Liver (tissue), 9 donors: ENCODE results near the gene TBCA. TPM values are rescaled to one million over a fixed set of nuclear protein-coding genes. Genes with fewer than 3 reads are reported as not detected.

Source experiments
- DNase-seq: peaks from one replicate; pipeline ENCODE4 v3.0.0-alpha.2; 2017; ENCODE audit warnings: low spot score
- H3K27ac ChIP-seq, 2 donors: one replicate each; pipeline ENCODE4 v1.7.0; 2013; ENCODE audit warnings: inconsistent platforms in 2 of 2, low read length in 2 of 2, control low read depth in 1 of 2, low read depth in 1 of 2, mild to moderate bottlenecking in 1 of 2
- H3K27me3 ChIP-seq, 4 donors: one replicate each; pipeline versions ENCODE4 v1.6.1 to v1.7.0; 2013; ENCODE audit warnings: low read length in 3 of 4, inconsistent platforms in 1 of 4, mild to moderate bottlenecking in 1 of 4, moderate library complexity in 1 of 4; ENCODE audit not compliant: control insufficient read depth in 4 of 4, insufficient read depth in 4 of 4
- H3K36me3 ChIP-seq, 4 donors: one replicate each; pipeline versions ENCODE4 v1.6.1 to v1.7.0; 2013; ENCODE audit warnings: low read length in 3 of 4, mild to moderate bottlenecking in 3 of 4, low read depth in 1 of 4, moderate library complexity in 1 of 4; ENCODE audit not compliant: control insufficient read depth in 4 of 4, insufficient read depth in 3 of 4
- H3K4me1 ChIP-seq, 4 donors: one replicate each; pipeline versions ENCODE4 v1.6.1 to v1.7.0; 2013; ENCODE audit warnings: low read length in 3 of 4, mild to moderate bottlenecking in 3 of 4, moderate library complexity in 1 of 4; ENCODE audit not compliant: control insufficient read depth in 4 of 4, insufficient read depth in 4 of 4
- H3K4me3 ChIP-seq, 3 donors: one replicate each; pipeline versions ENCODE4 v1.6.1 to v1.7.0; 2013; ENCODE audit warnings: low read length in 3 of 3, control low read depth in 1 of 3, low read depth in 1 of 3, mild to moderate bottlenecking in 1 of 3
- H3K9ac ChIP-seq, 2 donors: one replicate each; pipeline ENCODE4 v1.7.0; 2013; ENCODE audit warnings: low read length in 2 of 2, mild to moderate bottlenecking in 2 of 2, moderate library complexity in 2 of 2, control low read depth in 1 of 2, low read depth in 1 of 2
- H3K9me3 ChIP-seq, 4 donors: one replicate each; pipeline versions ENCODE4 v1.6.1 to v1.7.0; 2013; ENCODE audit warnings: low read length in 3 of 4; ENCODE audit not compliant: control insufficient read depth in 4 of 4
- ATF3 ChIP-seq: IDR thresholded peaks from 2 replicates; pipeline ENCODE4 v1.6.1; 2016; ENCODE audit warnings: antibody characterized with exemption
- EGR1 ChIP-seq, 2 donors: IDR thresholded peaks; 2 replicates each; pipeline ENCODE4 v1.6.1; 2016 to 2018; ENCODE audit warnings: antibody characterized with exemption in 2 of 2, low read depth in 2 of 2
- FOXA1 ChIP-seq: IDR thresholded peaks from 2 replicates; pipeline ENCODE4 v1.6.1; 2016; ENCODE audit warnings: antibody characterized with exemption
- HNF4A ChIP-seq, 2 donors: conservative IDR thresholded peaks; 2 replicates each; pipeline ENCODE4 v1.6.1; 2016; ENCODE audit warnings: antibody characterized with exemption in 2 of 2, mild to moderate bottlenecking in 2 of 2
- HNF4G ChIP-seq: IDR thresholded peaks from 2 replicates; pipeline ENCODE4 v1.6.1; 2016; ENCODE audit warnings: antibody characterized with exemption
- JUND ChIP-seq, 2 donors: IDR thresholded peaks; 2 replicates each; pipeline ENCODE4 v1.6.1; 2016; ENCODE audit warnings: antibody characterized with exemption in 2 of 2
- MAX ChIP-seq: IDR thresholded peaks from 2 replicates; pipeline ENCODE4 v1.6.1; 2016; ENCODE audit warnings: antibody characterized with exemption
- NR2F2 ChIP-seq: IDR thresholded peaks from 2 replicates; pipeline ENCODE4 v1.6.1; 2016; ENCODE audit warnings: antibody characterized with exemption
- RAD21 ChIP-seq, 2 donors: IDR thresholded peaks; 2 replicates each; pipeline ENCODE4 v1.6.1; 2016; ENCODE audit warnings: antibody characterized with exemption in 2 of 2, mild to moderate bottlenecking in 2 of 2
- RXRA ChIP-seq, 2 donors: IDR thresholded peaks; 2 replicates each; pipeline ENCODE4 v1.6.1; 2017 to 2018; ENCODE audit warnings: antibody characterized with exemption in 2 of 2, mild to moderate bottlenecking in 1 of 2
- TAF1 ChIP-seq: conservative IDR thresholded peaks from 2 replicates; pipeline ENCODE4 v1.6.1; 2016; ENCODE audit warnings: antibody characterized with exemption, mild to moderate bottlenecking
- YY1 ChIP-seq: IDR thresholded peaks from 2 replicates; pipeline ENCODE4 v1.6.1; 2016; ENCODE audit warnings: antibody characterized with exemption, mild to moderate bottlenecking
- WGBS: extraction: QIAGEN DNeasy Blood & Tissue Kit; methylation state at CpG from one replicate; pipeline ENCODE4 v1.1.7; 2013; 5-methylcytosine and 5-hydroxymethylcytosine counted together
- polyA plus RNA-seq, 2 donors: library from polyadenylated mRNA; stranded (reverse) in 1 of 2; unstranded in 1 of 2; fragments of 200-250 nt in 1 of 2; fragments of >200 nt in 1 of 2; fragmentation: Nextera tagmentation in 1 of 2; extraction: Ambion mirVana in 1 of 2; gene quantifications; one replicate each; pipeline versions ENCODE4 v1.2.1 to v1.2.3, GENCODE V29; 2013 to 2015
- total RNA-seq, 2 donors: library from RNA; depleted of rRNA; stranded (reverse); fragments of >200 nt; gene quantifications; one replicate each; pipeline ENCODE4 v1.2.3, GENCODE V29; 2014
- TF ChIP-seq, protein P1 (sequence below): fragments of 150-350 bp; IDR thresholded peaks from 2 replicates; pipeline ENCODE4 v1.5.1; 2017; ENCODE audit warnings: improper control_type of control experiment, low read depth, low read length; ENCODE audit not compliant: missing input control
- TF ChIP-seq, protein P2 (sequence below): IDR thresholded peaks from 2 replicates; pipeline ENCODE4 v1.6.1; 2016; ENCODE audit warnings: antibody characterized with exemption, mild to moderate bottlenecking
- TF ChIP-seq, protein P3 (sequence below): IDR thresholded peaks from 2 replicates; pipeline ENCODE4 v1.6.1; 2016; ENCODE audit warnings: antibody characterized with exemption
- donor health status: healthy.
- donor health status: healthy.
- donor health status: healthy.
- donor health status: healthy.
- donor health status: healthy.

The TBCA gene
- total and polyA plus RNA-seq, 4 donors, result 62.5 to 338 (median 107) TPM

GRCh38 chr5:77778881-77779438, 2.8 kb upstream of the TBCA start (continued):
- TF ChIP-seq, protein P1, sequence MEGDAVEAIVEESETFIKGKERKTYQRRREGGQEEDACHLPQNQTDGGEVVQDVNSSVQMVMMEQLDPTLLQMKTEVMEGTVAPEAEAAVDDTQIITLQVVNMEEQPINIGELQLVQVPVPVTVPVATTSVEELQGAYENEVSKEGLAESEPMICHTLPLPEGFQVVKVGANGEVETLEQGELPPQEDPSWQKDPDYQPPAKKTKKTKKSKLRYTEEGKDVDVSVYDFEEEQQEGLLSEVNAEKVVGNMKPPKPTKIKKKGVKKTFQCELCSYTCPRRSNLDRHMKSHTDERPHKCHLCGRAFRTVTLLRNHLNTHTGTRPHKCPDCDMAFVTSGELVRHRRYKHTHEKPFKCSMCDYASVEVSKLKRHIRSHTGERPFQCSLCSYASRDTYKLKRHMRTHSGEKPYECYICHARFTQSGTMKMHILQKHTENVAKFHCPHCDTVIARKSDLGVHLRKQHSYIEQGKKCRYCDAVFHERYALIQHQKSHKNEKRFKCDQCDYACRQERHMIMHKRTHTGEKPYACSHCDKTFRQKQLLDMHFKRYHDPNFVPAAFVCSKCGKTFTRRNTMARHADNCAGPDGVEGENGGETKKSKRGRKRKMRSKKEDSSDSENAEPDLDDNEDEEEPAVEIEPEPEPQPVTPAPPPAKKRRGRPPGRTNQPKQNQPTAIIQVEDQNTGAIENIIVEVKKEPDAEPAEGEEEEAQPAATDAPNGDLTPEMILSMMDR, result no peak
- TF ChIP-seq RXRA (IDR thresholded peaks at IDR 0.05), result no peak
- TF ChIP-seq JUND (IDR thresholded peaks at IDR 0.05), result no peak
- TF ChIP-seq HNF4A (conservative IDR thresholded peaks at IDR 0.05), result no peak
- no peak for TF ChIP-seq RAD21 (IDR thresholded peaks at IDR 0.05)
- TF ChIP-seq EGR1 (IDR thresholded peaks at IDR 0.05; ENCODE audit: low read depth in 2 of 2), result no peak
- TF ChIP-seq HNF4G, result no peak
- TF ChIP-seq FOXA1, result no peak
- TF ChIP-seq YY1, result no peak
- TF ChIP-seq MAX, result no peak
- TF ChIP-seq NR2F2, result no peak
- no peak for TF ChIP-seq TAF1

GRCh38 chr5:77778398-77778797, 2.3 kb upstream of the TBCA start:
- Histone ChIP-seq H3K9ac (no peak overlapping the region), H3K4me3 (no peak overlapping the region)
- 91% methylated on average over 2 of the region's 2 CpGs for WGBS

More at GRCh38 chr5:77778398-77778797, 2.3 kb upstream of the TBCA start:
- peaks cover 2 to 20% (median 6%) of the 10 kb centered on the region in 4 donors for H3K4me1 ChIP-seq
- no peak for DNase-seq
- H3K27me3 ChIP-seq, result no peaks in the 10 kb centered on the region
- H3K27ac ChIP-seq, result no peak overlapping the region
- H3K36me3 ChIP-seq, result no peaks in the 10 kb centered on the region
- TF ChIP-seq, protein P2, sequence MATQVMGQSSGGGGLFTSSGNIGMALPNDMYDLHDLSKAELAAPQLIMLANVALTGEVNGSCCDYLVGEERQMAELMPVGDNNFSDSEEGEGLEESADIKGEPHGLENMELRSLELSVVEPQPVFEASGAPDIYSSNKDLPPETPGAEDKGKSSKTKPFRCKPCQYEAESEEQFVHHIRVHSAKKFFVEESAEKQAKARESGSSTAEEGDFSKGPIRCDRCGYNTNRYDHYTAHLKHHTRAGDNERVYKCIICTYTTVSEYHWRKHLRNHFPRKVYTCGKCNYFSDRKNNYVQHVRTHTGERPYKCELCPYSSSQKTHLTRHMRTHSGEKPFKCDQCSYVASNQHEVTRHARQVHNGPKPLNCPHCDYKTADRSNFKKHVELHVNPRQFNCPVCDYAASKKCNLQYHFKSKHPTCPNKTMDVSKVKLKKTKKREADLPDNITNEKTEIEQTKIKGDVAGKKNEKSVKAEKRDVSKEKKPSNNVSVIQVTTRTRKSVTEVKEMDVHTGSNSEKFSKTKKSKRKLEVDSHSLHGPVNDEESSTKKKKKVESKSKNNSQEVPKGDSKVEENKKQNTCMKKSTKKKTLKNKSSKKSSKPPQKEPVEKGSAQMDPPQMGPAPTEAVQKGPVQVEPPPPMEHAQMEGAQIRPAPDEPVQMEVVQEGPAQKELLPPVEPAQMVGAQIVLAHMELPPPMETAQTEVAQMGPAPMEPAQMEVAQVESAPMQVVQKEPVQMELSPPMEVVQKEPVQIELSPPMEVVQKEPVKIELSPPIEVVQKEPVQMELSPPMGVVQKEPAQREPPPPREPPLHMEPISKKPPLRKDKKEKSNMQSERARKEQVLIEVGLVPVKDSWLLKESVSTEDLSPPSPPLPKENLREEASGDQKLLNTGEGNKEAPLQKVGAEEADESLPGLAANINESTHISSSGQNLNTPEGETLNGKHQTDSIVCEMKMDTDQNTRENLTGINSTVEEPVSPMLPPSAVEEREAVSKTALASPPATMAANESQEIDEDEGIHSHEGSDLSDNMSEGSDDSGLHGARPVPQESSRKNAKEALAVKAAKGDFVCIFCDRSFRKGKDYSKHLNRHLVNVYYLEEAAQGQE, result no peak
- TF ChIP-seq HNF4G (no peak), ATF3 (no peak)
- TF ChIP-seq, protein P3, sequence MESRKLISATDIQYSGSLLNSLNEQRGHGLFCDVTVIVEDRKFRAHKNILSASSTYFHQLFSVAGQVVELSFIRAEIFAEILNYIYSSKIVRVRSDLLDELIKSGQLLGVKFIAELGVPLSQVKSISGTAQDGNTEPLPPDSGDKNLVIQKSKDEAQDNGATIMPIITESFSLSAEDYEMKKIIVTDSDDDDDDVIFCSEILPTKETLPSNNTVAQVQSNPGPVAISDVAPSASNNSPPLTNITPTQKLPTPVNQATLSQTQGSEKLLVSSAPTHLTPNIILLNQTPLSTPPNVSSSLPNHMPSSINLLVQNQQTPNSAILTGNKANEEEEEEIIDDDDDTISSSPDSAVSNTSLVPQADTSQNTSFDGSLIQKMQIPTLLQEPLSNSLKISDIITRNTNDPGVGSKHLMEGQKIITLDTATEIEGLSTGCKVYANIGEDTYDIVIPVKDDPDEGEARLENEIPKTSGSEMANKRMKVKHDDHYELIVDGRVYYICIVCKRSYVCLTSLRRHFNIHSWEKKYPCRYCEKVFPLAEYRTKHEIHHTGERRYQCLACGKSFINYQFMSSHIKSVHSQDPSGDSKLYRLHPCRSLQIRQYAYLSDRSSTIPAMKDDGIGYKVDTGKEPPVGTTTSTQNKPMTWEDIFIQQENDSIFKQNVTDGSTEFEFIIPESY, result no peak
- H3K9me3 ChIP-seq, result no peaks in the 10 kb centered on the region
